Osteocyte (in vitro differentiated cells): ENCODE data around the gene HTR1D. TPM values are rescaled to one million over a fixed set of nuclear protein-coding genes. Genes with fewer than 3 reads are reported as not detected.
"Not testable (repeated sequence)": the region's sequence is repeated elsewhere in the genome, so short reads cannot be mapped to it uniquely, and the experiment has no call there.

Source experiments
- DNase-seq: peaks from one replicate; pipeline ENCODE4 v3.0.0; 2021; ENCODE audit warnings: mixed read lengths; ENCODE audit not compliant: unreplicated experiment; ENCODE audit errors: extremely low spot score
- H3K27ac Mint-ChIP-seq: one replicate; pipeline ENCODE4 v1.8.0; 2021; ENCODE audit warnings: mild to moderate bottlenecking, mixed read lengths; ENCODE audit not compliant: unreplicated experiment
- H3K27me3 Mint-ChIP-seq: one replicate; pipeline ENCODE4 v1.8.0; 2021; ENCODE audit warnings: mixed read lengths; ENCODE audit not compliant: unreplicated experiment
- H3K36me3 Mint-ChIP-seq: one replicate; pipeline ENCODE4 v1.8.0; 2021; ENCODE audit warnings: mixed read lengths; ENCODE audit not compliant: unreplicated experiment
- H3K4me1 Mint-ChIP-seq: one replicate; pipeline ENCODE4 v1.8.0; 2021; ENCODE audit warnings: mixed read lengths; ENCODE audit not compliant: unreplicated experiment
- H3K4me3 Mint-ChIP-seq: one replicate; pipeline ENCODE4 v1.8.0; 2021; ENCODE audit warnings: mild to moderate bottlenecking, moderate library complexity, mixed read lengths; ENCODE audit not compliant: unreplicated experiment
- H3K9me3 Mint-ChIP-seq: one replicate; pipeline ENCODE4 v1.8.0; 2021; ENCODE audit warnings: mixed read lengths; ENCODE audit not compliant: unreplicated experiment
- total RNA-seq: library from RNA; stranded (reverse); gene quantifications from 2 replicates; pipeline ENCODE4 v1.2.1, GENCODE V29; 2021
- TF ChIP-seq, protein P1 (sequence below): fragments of 200-600 bp; sonication (generic); IDR thresholded peaks from 2 replicates; pipeline ENCODE4 v1.5.0; 2021; ENCODE audit warnings: antibody characterized with exemption, mild to moderate bottlenecking, moderate library complexity

HTR1D gene
- total RNA-seq, 1 donor from 2014 or later, result 1.2 TPM

- TF ChIP-seq, protein P1, sequence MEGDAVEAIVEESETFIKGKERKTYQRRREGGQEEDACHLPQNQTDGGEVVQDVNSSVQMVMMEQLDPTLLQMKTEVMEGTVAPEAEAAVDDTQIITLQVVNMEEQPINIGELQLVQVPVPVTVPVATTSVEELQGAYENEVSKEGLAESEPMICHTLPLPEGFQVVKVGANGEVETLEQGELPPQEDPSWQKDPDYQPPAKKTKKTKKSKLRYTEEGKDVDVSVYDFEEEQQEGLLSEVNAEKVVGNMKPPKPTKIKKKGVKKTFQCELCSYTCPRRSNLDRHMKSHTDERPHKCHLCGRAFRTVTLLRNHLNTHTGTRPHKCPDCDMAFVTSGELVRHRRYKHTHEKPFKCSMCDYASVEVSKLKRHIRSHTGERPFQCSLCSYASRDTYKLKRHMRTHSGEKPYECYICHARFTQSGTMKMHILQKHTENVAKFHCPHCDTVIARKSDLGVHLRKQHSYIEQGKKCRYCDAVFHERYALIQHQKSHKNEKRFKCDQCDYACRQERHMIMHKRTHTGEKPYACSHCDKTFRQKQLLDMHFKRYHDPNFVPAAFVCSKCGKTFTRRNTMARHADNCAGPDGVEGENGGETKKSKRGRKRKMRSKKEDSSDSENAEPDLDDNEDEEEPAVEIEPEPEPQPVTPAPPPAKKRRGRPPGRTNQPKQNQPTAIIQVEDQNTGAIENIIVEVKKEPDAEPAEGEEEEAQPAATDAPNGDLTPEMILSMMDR, result no peak
- no peak for DNase-seq
- H3K27me3 Mint-ChIP-seq, result no peaks in the 10 kb centered on the region
- no peaks in the 10 kb centered on the region for H3K36me3 Mint-ChIP-seq
- no peaks in the 10 kb centered on the region for H3K9me3 Mint-ChIP-seq
- peaks cover 64% of the 10 kb centered on the region for H3K4me1 Mint-ChIP-seq
- peak overlapping the region; percentile 78 for H3K27ac Mint-ChIP-seq
- H3K4me3 Mint-ChIP-seq, result no peak overlapping the region
Observed at GRCh38 chr1:23196627-23197328, 20.5 kb downstream of the HTR1D start.

GRCh38 chr1:23194119-23194984 is 22.9 kb downstream of the HTR1D start:
- TF ChIP-seq, protein P1, result no peak
- Mint-ChIP-seq H3K36me3 (no peaks in the 10 kb centered on the region), H3K9me3 (no peaks in the 10 kb centered on the region), H3K27ac (peak overlapping the region; percentile 98), H3K4me3 (peak overlapping the region; percentile 49), H3K27me3 (no peaks in the 10 kb centered on the region), H3K4me1 (peaks cover 71% of the 10 kb centered on the region)
- no peak for DNase-seq

DNA sequence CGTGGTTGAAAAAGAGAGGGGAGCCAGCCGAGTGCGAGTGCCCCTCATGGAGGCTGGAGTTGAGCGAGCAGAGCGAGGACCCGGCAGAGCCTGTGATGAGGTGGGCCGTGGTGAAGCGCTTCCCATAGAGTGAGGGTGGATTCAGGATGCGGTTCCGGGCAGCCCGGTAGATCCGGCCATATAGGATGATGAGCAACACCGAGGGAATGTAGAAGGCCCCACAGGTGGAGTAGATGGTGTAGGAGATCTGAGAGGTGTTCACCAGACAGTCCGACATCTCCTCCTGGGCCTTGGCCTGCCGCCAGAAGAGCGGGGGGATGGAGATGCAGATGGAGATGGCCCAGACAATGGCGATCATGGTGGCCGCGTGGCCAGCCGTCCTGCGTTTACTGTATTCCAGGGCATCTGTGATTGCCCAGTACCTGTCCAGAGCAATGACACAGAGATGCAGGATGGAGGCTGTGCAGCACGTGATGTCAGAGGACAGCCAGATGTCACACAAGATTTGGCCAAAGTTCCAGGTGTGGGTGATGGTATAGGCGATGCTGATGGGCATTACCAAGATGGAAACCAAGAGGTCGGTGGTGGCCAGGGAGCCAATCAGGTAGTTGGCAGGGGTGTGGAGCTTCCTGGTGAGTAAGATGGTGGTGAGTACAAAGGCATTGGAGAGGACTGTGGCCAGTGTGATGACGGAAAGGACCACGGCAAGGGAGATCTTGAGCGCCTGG is 23.7 kb downstream of the HTR1D start:
- Mint-ChIP-seq H3K27ac (peak overlapping the region; percentile 98), H3K36me3 (no peaks in the 10 kb centered on the region), H3K4me3 (no peak overlapping the region), H3K4me1 (peaks cover 78% of the 10 kb centered on the region), H3K9me3 (no peaks in the 10 kb centered on the region), H3K27me3 (no peaks in the 10 kb centered on the region)
- TF ChIP-seq, protein P1, result no peak
- DNase-seq, result no peak

- no peak overlapping the region for H3K27ac Mint-ChIP-seq
- H3K36me3 Mint-ChIP-seq, result no peaks in the 10 kb centered on the region
- H3K27me3 Mint-ChIP-seq, result no peaks in the 10 kb centered on the region
- peaks cover 64% of the 10 kb centered on the region for H3K4me1 Mint-ChIP-seq
- H3K9me3 Mint-ChIP-seq, result no peaks in the 10 kb centered on the region
- TF ChIP-seq, protein P1, result no peak
- no peak overlapping the region for H3K4me3 Mint-ChIP-seq
- DNase-seq, result no peak
Observed at GRCh38 chr1:23191199-23191598, 26.1 kb downstream of the HTR1D start.

DNA sequence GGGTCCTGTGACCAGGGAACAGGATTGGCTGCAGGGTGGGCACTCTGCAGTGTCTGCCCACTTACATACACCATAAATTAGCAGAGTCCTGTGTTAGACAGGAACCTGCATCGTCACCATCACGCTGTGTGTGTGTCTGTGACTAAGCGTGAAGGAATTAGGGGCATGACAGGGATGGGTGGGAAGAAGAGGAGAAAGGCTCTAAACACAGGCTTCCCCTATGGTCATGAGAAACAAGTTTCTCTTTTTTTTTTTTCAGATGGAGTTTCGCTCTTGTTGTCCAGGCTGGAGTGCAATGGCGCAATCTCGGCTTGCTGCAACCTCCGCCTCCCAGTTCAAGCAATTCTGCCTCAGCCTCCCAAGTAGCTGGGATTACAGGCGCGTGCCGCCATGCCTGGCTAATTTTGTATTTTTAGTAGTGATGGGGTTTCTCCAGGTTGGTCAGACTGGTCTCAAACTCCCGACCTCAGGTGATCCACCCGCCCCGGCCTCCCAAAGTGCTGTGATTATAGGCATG is 28.3 kb downstream of the HTR1D start:
- H3K4me3 Mint-ChIP-seq, H3K36me3 Mint-ChIP-seq, DNase-seq, H3K9me3 Mint-ChIP-seq, H3K27me3 Mint-ChIP-seq: not testable (repeated sequence)
- Mint-ChIP-seq H3K27ac (peak overlapping the region; percentile 78), H3K4me1 (peaks cover 51% of the 10 kb centered on the region)
